H9 (cell line): ENCODE data around the gene TTLL12. TPM values are rescaled to one million over a fixed set of nuclear protein-coding genes. Genes with fewer than 3 reads are reported as not detected.

ENCODE experiments used
- DNase-seq: peaks from one replicate; pipeline ENCODE4 v3.0.0-alpha.2; 2017
- H2AFZ ChIP-seq: one replicate; pipeline ENCODE4 v1.6.1; 2013; ENCODE audit warnings: mild to moderate bottlenecking, low read length, control low read depth, moderate library complexity
- H2AK5ac ChIP-seq: 2 replicates; pipeline ENCODE4 v1.6.1; 2013; ENCODE audit warnings: low read length, control low read depth, mixed read lengths; ENCODE audit not compliant: insufficient read length
- H2BK120ac ChIP-seq: one replicate; pipeline ENCODE4 v1.6.1; 2013; ENCODE audit warnings: low read depth, mild to moderate bottlenecking, low read length, control low read depth, inconsistent platforms; ENCODE audit not compliant: poor library complexity, severe bottlenecking
- H2BK12ac ChIP-seq: 2 replicates; pipeline ENCODE4 v1.6.1; 2013; ENCODE audit warnings: low read length, control low read depth, mixed read lengths, low read depth; ENCODE audit not compliant: insufficient read length
- H2BK15ac ChIP-seq: 2 replicates; pipeline ENCODE4 v1.6.1; 2013; ENCODE audit warnings: low read depth, low read length, control low read depth
- H2BK20ac ChIP-seq: one replicate; pipeline ENCODE4 v1.6.1; 2013; ENCODE audit warnings: low read depth, mild to moderate bottlenecking, low read length, control low read depth, inconsistent platforms; ENCODE audit not compliant: poor library complexity, severe bottlenecking
- H2BK5ac ChIP-seq: 2 replicates; pipeline ENCODE4 v1.6.1; 2013; ENCODE audit warnings: low read length, control low read depth, mixed read lengths; ENCODE audit not compliant: insufficient read length
- H3K14ac ChIP-seq: 2 replicates; pipeline ENCODE4 v1.6.1; 2013; ENCODE audit warnings: low read length, control low read depth; ENCODE audit not compliant: insufficient read depth
- H3K18ac ChIP-seq: 2 replicates; pipeline ENCODE4 v1.6.1; 2013; ENCODE audit warnings: low read depth, mild to moderate bottlenecking, mixed read lengths, low read length, control low read depth; ENCODE audit not compliant: insufficient read length
- H3K23ac ChIP-seq: 2 replicates; pipeline ENCODE4 v1.6.1; 2013; ENCODE audit warnings: low read length, control low read depth, mixed read lengths, low read depth; ENCODE audit not compliant: insufficient read length
- H3K23me2 ChIP-seq: 2 replicates; pipeline ENCODE4 v1.6.1; 2013; ENCODE audit warnings: low read depth, mild to moderate bottlenecking, mixed read lengths, low read length, control low read depth; ENCODE audit not compliant: insufficient read length, poor library complexity, severe bottlenecking
- H3K27ac ChIP-seq: 2 replicates; pipeline ENCODE4 v1.5.1; 2013; ENCODE audit warnings: low read length, control low read depth, mixed read lengths, low read depth; ENCODE audit not compliant: insufficient read length
- H3K27me3 ChIP-seq: 2 replicates; pipeline ENCODE4 v1.6.1; 2013; ENCODE audit warnings: low read length, control low read depth, inconsistent platforms; ENCODE audit not compliant: insufficient read depth
- H3K4ac ChIP-seq: 2 replicates; pipeline ENCODE4 v1.6.1; 2013; ENCODE audit warnings: low read depth, mild to moderate bottlenecking, control low read depth, inconsistent platforms, low read length, moderate library complexity
- H3K4me1 ChIP-seq: 2 replicates; pipeline ENCODE4 v1.6.1; 2013; ENCODE audit warnings: low read length, control low read depth, inconsistent platforms; ENCODE audit not compliant: insufficient read depth
- H3K4me2 ChIP-seq: 2 replicates; pipeline ENCODE4 v1.6.1; 2013; ENCODE audit warnings: low read length, control low read depth, mixed read lengths; ENCODE audit not compliant: insufficient read length, insufficient read depth
- H3K56ac ChIP-seq: 2 replicates; pipeline ENCODE4 v1.6.1; 2013; ENCODE audit warnings: low read depth, mild to moderate bottlenecking, mixed read lengths, low read length, control low read depth; ENCODE audit not compliant: insufficient read length
- H3K79me1 ChIP-seq: 2 replicates; pipeline ENCODE4 v1.6.1; 2013; ENCODE audit warnings: low read depth, mild to moderate bottlenecking, moderate library complexity, low read length, control low read depth, inconsistent platforms; ENCODE audit not compliant: insufficient read depth, poor library complexity, severe bottlenecking
- H3K79me2 ChIP-seq: 2 replicates; pipeline ENCODE4 v1.6.1; 2013; ENCODE audit warnings: low read length, control low read depth, inconsistent platforms; ENCODE audit not compliant: insufficient read depth
- H3K9ac ChIP-seq: 2 replicates; pipeline ENCODE4 v1.6.1; 2013; ENCODE audit warnings: low read length, control low read depth, mixed read lengths; ENCODE audit not compliant: insufficient read length; ENCODE audit errors: extremely low read depth
- H3K9me3 ChIP-seq: one replicate; pipeline ENCODE4 v1.6.1; 2013; ENCODE audit warnings: low read depth, low read length, inconsistent platforms; ENCODE audit not compliant: control insufficient read depth
- H3T11ph ChIP-seq: one replicate; pipeline ENCODE4 v1.6.1; 2013; ENCODE audit warnings: mild to moderate bottlenecking, low read length, control low read depth, inconsistent platforms
- H4K20me1 ChIP-seq: one replicate; pipeline ENCODE4 v1.6.1; 2013; ENCODE audit not compliant: control insufficient read depth, insufficient read length, insufficient read depth
- H4K5ac ChIP-seq: 2 replicates; pipeline ENCODE4 v1.6.1; 2013; ENCODE audit warnings: low read depth, mild to moderate bottlenecking, mixed read lengths, low read length, control low read depth; ENCODE audit not compliant: insufficient read length
- H4K8ac ChIP-seq: replicated peaks from 2 replicates; pipeline ENCODE4 v1.6.1; 2013; ENCODE audit warnings: low read length, control low read depth, mixed read lengths, low read depth; ENCODE audit not compliant: insufficient read length
- H4K91ac ChIP-seq: 2 replicates; pipeline ENCODE4 v1.6.1; 2013; ENCODE audit warnings: low read depth, mild to moderate bottlenecking, moderate library complexity, mixed read lengths, low read length, control low read depth; ENCODE audit not compliant: insufficient read length
- H3K27ac Mint-ChIP-seq, 3 experiments: 2 replicates in 2 of 3; 3 replicates in 1 of 3; pipeline ENCODE4 v1.8.0; 2020 to 2021; ENCODE audit warnings: mixed read lengths in 3 of 3, mild to moderate bottlenecking in 1 of 3, moderate library complexity in 1 of 3
- H3K27me3 Mint-ChIP-seq: 2 replicates; pipeline ENCODE4 v1.8.0; 2021; ENCODE audit warnings: low read depth, mild to moderate bottlenecking, moderate library complexity, mixed read lengths
- H3K36me3 Mint-ChIP-seq, 3 experiments: 2 replicates in 2 of 3; 3 replicates in 1 of 3; pipeline ENCODE4 v1.8.0; 2020 to 2021; ENCODE audit warnings: low read depth in 3 of 3, mixed read lengths in 3 of 3; ENCODE audit not compliant: insufficient read depth in 1 of 3
- H3K4me1 Mint-ChIP-seq, 2 experiments: 2 replicates each; pipeline ENCODE4 v1.8.0; 2020; ENCODE audit warnings: mixed read lengths in 2 of 2
- H3K4me3 Mint-ChIP-seq, 2 experiments: 2 replicates in 1 of 2; 3 replicates in 1 of 2; pipeline ENCODE4 v1.8.0; 2020 to 2021; ENCODE audit warnings: mild to moderate bottlenecking in 2 of 2, mixed read lengths in 2 of 2, moderate library complexity in 1 of 2
- H3K9me3 Mint-ChIP-seq, 2 experiments: 2 replicates in 1 of 2; 3 replicates in 1 of 2; pipeline ENCODE4 v1.8.0; 2020; ENCODE audit warnings: mild to moderate bottlenecking in 2 of 2, mixed read lengths in 2 of 2, moderate library complexity in 1 of 2
- WGBS: extraction: QIAGEN DNeasy Blood & Tissue Kit; methylation state at CpG from one replicate; pipeline ENCODE4 v1.1.7; 2013; ENCODE audit warnings: missing lambda C conversion rate, low lambda C conversion rate, mixed read lengths; ENCODE audit not compliant: insufficient read length; ENCODE audit errors: extremely low coverage; 5-methylcytosine and 5-hydroxymethylcytosine counted together
- total RNA-seq: library from RNA; stranded (reverse); gene quantifications from 2 replicates; pipeline ENCODE4 v1.2.1, GENCODE V29; 2021
- TF ChIP-seq, protein P1 (sequence below): fragments of 200-600 bp; sonication (generic); conservative IDR thresholded peaks from 3 replicates; pipeline ENCODE4 v1.8.0; 2021; ENCODE audit warnings: antibody characterized with exemption, mild to moderate bottlenecking

TTLL12 gene
- total RNA-seq, 1 experiment from 2014 or later: 89.6 TPM

DNA sequence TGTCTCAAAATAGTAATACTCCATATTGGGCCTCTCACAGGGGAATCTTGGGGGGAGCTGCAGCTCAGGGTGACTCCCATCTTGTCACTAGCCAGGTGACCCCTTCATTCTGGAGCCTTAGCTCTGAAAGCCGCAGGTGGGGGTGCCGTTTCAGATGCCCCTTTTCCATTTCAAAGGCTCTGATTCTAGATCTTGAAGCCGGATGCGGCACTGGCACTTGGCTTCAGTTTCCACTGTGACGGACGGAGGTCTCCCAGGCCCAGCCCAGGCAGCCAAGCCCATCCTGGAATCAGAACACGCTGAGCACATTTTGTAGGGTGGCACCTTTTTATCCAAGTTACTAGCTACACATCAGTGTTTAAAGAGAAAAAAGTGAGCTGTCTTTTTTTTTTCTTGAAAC, 70.0 kb downstream of the TTLL12 start:
- Histone ChIP-seq H2BK12ac (no peak overlapping the region), H3K9me3 (no peaks in the 10 kb centered on the region), H3K4ac (no peak overlapping the region), H2BK5ac (no peak overlapping the region), H3K23me2 (no peaks in the 10 kb centered on the region), H2BK15ac (no peak overlapping the region), H3K79me2 (no peaks in the 10 kb centered on the region), H4K8ac (no peak overlapping the region), H4K20me1 (peaks cover 5% of the 10 kb centered on the region), H3K27me3 (peaks cover 8% of the 10 kb centered on the region), H2BK20ac (no peak overlapping the region), H4K5ac (no peak overlapping the region), H3T11ph (no peak overlapping the region), H3K4me2 (no peak overlapping the region), H3K23ac (no peak overlapping the region), H3K4me1 (no peaks in the 10 kb centered on the region), H2AFZ (no peak overlapping the region), H3K14ac (no peak overlapping the region), H4K91ac (no peak overlapping the region), H3K79me1 (no peaks in the 10 kb centered on the region), H3K9ac (no peak overlapping the region), H3K18ac (no peak overlapping the region), H2BK120ac (no peak overlapping the region), H2AK5ac (no peak overlapping the region), H3K27ac (no peak overlapping the region), H3K56ac (no peak overlapping the region)
- TF ChIP-seq, protein P1, sequence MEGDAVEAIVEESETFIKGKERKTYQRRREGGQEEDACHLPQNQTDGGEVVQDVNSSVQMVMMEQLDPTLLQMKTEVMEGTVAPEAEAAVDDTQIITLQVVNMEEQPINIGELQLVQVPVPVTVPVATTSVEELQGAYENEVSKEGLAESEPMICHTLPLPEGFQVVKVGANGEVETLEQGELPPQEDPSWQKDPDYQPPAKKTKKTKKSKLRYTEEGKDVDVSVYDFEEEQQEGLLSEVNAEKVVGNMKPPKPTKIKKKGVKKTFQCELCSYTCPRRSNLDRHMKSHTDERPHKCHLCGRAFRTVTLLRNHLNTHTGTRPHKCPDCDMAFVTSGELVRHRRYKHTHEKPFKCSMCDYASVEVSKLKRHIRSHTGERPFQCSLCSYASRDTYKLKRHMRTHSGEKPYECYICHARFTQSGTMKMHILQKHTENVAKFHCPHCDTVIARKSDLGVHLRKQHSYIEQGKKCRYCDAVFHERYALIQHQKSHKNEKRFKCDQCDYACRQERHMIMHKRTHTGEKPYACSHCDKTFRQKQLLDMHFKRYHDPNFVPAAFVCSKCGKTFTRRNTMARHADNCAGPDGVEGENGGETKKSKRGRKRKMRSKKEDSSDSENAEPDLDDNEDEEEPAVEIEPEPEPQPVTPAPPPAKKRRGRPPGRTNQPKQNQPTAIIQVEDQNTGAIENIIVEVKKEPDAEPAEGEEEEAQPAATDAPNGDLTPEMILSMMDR: no peak
- H3K27me3 Mint-ChIP-seq: peaks cover 40% of the 10 kb centered on the region
- H3K4me3 Mint-ChIP-seq: no peak overlapping the region
- H3K36me3 Mint-ChIP-seq: no peaks in the 10 kb centered on the region
- no peak for DNase-seq
- H3K9me3 Mint-ChIP-seq: no peaks in the 10 kb centered on the region
- H3K27ac Mint-ChIP-seq: no peak overlapping the region; a peak in 1 of 7 replicates
- H3K4me1 Mint-ChIP-seq: peaks cover 9 to 23% of the 10 kb centered on the region in 2 experiments
- no CpG with 5 or more reads among the region's 7 CpGs for WGBS

Other genes with a start within 250 kb of the TTLL12 start
- gene PACSIN2, start 172.0 kb downstream of the TTLL12 start, total RNA-seq: 62.3 and 63.9 TPM in 2 replicates
- gene TTLL1, start 97.7 kb downstream of the TTLL12 start, total RNA-seq: 4.1 TPM in 2 replicates
- gene BIK, start 76.4 kb downstream of the TTLL12 start, total RNA-seq: 6.8 and 8.3 TPM in 2 replicates
- gene MCAT, start 43.7 kb downstream of the TTLL12 start, total RNA-seq: 20.3 and 21.5 TPM in 2 replicates
- 12.1 and 14.8 TPM in 2 replicates for gene TSPO, start 35.6 kb downstream of the TTLL12 start, total RNA-seq
- 1.2 and 1.4 TPM in 2 replicates for gene SCUBE1, start 156.2 kb upstream of the TTLL12 start, total RNA-seq
- gene MPPED1, start 224.9 kb upstream of the TTLL12 start, total RNA-seq: 0.18 and 0.28 TPM in 2 replicates